Inferior parietal cortex (tissue), 1 donor: ENCODE results near the gene RAB7A.
"Not testable (repeated sequence)": the region's sequence is repeated elsewhere in the genome, so short reads cannot be mapped to it uniquely, and the experiment has no call there.

Source experiments
- DNase-seq: peaks from one replicate; pipeline ENCODE4 v3.0.0-alpha.2; 2016; ENCODE audit errors: extremely low spot score

The RAB7A gene

GRCh38 chr3:128749561-128749960, 23.6 kb downstream of the RAB7A start:
- DNase-seq = not testable (repeated sequence)

DNA sequence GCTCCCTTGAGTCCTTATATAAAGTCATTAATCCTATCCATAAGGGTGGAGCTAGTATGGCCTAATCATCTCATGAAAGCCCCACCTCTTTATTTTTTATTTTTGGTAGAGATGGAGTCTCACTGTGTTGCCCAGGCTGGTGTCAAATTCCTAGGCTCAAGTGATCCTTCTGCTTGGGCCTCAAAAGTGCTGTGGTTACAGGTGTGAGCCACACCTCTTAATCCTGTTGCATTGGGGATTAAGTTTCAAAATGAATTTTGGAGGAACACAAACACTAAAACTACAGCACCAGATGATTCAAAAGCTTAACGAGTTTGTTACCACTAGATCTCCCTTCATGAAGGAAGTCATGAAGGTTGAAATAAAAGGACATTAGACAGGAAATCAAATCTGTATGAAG, 27.7 kb downstream of the RAB7A start:
- no peak for DNase-seq

- no peak for DNase-seq
Measured at GRCh38 chr3:128760042-128760441, 34.1 kb downstream of the RAB7A start.

DNA sequence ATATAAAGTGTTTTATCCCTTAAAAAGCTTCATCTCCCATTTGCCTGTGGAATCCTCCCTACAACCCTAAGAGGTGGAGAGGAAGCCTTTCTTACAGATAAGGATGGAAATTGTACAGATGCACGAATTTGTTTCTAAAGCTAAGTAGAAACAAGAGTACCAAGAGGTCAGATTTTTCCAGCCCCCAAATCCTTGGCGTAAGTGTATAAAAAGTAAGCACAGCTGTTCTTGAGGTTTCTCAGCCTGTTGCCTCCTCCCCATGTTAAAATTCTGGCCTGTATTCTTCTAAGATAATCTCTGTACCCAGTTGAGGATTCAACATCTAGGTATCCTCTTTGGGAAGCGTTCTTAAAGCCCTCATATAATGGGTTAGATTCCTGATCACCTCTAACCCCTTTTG, 34.9 kb downstream of the RAB7A start:
- DNase-seq = no peak

DNA sequence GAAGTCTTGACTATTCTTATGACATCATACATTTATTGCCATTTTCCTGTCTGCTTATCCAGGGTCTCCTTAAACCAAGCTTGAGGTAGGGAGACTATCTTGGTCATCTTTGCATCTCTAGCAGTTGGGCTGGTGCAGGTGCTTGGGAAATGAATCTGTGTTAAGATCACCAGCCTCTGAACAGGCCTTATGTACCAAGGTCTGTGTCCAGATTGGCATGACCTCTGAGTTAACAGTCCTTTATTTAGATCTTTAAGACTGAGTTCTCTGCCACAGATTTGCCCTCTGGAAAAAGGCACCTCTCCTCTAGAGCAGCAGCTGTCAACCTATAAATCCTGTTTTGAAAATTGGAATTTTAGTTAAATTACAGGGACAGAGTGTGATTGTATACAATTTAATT, 35.4 kb downstream of the RAB7A start:
- no peak for DNase-seq

DNA sequence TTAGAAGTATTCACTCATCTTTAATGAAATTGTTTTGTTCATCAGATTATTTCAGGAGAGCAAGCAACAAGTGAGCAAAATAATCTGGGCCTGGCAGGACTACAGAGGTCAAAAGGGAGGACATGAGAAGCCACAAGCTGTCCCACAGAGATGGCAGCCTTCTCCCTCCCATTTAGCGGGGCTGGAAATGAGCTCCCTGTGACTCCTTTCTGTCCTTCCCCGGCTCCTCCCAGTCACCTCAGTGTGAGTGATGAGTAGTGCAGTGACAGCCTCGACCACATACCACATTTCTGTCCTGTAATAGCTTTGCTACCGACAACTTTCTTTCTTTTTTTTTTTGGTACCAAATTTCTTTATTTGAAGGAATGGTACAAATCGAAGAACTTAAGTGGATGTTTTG, 38.0 kb downstream of the RAB7A start:
- DNase-seq = no peak

GRCh38 chr3:128764863-128765262, 38.9 kb downstream of the RAB7A start:
- no peak for DNase-seq

DNA sequence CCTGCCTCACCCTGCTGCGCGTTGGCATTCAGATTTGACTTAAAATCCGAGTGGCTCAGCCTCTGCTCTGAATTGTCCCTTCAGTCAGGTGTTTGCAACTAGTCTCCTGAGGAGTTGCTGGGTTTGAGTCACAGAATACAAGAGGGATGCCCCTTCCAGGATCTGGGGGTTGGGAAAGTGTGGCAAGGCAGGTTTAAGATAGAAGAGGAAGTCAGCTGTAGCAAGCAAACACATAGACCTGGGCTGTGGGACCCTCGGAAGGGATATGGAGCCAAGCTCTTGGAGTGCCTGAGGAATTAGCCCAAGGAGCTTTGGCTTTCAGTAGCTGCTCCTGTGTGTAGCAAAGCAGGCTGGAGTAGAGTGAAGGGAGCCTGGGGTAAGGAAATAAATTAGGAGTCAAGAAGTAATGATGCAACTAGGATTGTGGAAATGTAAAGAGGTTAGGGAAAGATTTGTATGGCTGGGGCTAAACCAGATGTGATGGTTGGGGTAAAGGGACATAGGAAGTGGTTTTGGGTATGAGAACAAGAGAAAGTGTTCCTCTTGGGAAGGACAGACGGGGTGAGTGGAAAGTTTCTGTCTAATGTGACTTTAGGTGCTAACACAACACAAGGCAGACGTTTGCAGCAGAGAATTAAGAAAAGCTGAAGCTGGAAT, 41.2 kb downstream of the RAB7A start:
- no peak for DNase-seq

DNA sequence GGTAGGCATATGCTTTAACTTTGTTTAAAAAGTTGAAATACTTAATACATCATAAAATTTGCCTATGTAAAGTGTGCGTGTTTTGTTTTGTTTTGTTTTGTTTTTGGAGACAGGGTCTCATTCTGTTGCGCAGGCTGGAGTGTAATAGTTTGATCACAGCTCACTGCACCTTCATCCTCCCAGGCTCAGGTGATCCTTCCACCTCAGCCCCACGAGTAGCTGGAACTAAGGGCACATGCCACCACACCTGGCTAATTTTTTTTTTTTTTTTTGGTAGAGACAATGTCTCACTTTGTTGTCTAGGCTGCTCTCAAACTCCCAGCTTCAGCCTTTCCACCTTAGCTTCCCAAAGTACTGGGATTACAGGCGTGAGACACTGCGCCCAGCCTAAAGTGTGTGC, 42.5 kb downstream of the RAB7A start:
- DNase-seq = no peak

- DNase-seq = no peak
Measured at GRCh38 chr3:128770387-128770786, 44.4 kb downstream of the RAB7A start.

DNA sequence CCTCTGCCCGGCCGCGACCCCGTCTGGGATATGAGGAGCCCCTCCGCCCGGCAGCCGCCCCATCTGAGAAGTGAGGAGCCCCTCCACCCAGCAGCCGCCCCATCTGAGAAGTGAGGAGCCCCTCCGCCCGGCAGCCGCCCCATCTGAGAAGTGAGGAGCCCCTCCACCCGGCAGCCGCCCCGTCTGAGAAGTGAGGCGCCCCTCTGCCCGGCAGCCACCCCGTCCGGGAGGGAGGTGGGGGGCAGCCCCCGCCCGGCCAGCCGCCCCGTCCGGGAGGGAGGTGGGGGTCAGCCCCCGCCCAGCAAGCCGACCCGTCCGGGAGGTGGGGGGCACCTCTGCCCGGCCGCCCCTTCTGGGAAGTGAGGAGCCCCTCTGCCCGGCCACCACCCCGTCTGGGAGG, 47.2 kb downstream of the RAB7A start:
- DNase-seq = not testable (repeated sequence)

DNA sequence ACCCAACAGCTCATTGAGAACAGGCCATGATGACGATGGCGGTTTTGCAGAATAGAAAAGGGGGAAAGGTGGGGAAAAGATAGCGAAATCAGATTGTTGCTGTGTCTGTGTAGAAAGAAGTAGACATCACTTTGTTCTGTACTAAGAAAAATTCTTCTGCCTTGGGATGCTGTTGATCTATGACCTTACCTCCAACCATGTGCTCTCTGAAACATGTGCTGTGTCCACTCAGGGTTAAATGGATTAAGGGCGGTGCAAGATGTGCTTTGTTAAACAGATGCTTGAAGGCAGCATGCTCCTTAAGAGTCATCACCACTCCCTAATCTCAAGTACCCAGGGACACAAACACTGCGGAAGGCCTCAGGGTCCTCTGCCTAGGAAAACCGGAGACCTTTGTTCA, 47.6 kb downstream of the RAB7A start:
- DNase-seq = not testable (repeated sequence)

GRCh38 chr3:128775241-128775640, 49.3 kb downstream of the RAB7A start:
- DNase-seq = no peak

DNA sequence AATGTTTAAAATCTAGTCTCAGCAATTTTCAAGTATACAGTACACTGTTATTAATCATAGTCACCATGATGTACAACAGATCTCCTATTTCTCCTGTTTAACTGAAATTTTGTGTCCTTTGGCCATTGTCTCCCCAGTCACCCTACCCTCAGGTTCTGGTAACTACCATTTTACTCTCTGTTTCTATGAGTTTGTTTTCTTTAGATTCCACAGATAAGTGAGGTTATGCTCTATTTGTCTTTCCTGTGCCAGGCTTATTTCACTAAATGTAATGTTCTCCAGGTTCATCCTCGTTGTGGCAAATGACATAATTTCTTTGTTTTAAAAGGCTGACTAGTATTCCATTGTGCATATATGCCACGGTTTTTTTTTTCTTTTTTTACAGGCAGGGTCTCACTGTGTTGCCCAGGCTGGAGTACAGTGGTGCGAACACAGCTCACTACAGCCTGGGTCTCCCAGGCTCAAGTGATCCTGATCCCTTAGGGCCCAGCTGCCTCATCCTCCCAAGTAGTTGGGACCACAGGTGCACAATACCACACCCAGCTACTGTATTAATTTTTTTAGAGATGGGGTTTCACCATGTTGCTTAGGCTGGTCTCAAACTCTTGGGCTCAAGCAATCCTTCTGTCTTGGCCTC, 50.0 kb downstream of the RAB7A start:
- DNase-seq = no peak

DNA sequence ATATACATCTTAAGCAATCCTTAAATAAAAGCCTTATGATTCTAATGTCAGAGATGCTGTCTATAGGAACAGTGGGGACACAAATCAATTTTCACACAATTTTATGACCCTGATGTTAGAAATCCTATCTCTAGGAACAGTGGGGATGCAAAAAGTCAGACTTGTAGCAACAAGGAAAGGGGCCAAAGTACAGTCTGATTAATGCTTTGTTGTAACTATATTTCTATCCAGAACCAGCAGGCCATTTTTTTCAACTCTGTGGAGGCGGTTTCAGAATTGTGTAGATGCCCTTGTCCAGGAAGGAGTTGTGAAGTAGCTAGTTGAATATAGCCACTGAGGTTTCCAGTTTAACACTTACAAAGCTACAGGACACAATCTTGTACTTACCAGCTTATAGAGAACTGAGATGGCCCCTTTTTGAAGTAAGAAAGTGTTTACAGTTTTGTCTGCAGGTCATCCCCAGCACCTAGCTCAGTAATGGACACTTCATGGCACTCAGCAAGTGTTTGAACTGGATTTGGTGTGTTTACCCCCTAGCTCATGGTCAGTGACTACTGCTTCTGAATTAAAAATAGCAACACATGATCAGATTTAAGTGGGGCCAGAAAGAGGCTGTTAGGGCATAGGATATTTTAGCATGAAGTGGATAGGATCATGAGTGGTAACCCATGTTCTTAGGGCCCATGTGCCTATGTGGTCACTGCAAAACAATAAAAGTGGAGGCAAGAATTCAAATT, 54.3 kb downstream of the RAB7A start:
- no peak for DNase-seq

- no peak for DNase-seq
Measured at GRCh38 chr3:128781164-128781563, 55.2 kb downstream of the RAB7A start.

DNA sequence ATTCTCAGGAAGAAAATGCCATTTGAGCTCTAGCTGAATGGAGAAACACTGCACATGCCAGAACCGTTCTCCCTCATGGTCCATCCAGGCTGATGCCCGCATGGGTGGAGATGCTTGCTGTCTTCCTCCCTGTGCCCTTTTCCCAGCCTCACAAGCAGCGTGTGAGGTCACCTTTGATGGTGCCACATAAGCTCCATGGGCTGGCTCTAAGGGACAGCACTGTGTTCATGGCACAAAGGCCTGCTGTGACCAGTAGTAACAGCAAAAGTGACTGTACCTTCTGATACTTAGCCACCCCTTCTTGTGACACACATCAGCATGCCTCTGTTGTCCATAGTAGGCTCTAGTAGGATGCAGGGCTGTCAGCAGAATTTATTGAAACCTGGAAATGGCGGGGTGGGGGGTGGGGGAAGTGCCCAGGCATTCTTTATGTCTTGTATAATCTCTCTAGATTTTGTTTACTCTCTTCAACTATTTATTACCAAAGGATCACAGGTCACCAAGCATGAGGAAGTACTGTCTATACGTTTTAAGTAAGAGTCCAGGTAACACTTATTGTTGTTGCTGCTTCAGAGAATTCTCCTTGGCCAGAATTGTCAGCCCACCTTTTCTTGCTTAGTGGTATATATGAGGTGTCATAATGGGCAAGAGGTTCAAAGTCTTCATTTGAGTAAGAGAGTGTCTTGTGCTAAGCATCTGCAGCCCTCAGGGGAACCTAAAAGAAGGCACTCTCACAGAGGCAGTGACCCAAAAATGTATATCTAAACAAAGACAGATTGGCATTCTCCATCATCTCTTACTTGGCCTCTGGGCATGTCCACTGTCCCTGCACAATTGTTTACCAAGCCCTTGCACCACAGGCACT, 56.5 kb downstream of the RAB7A start:
- DNase-seq = no peak

DNA sequence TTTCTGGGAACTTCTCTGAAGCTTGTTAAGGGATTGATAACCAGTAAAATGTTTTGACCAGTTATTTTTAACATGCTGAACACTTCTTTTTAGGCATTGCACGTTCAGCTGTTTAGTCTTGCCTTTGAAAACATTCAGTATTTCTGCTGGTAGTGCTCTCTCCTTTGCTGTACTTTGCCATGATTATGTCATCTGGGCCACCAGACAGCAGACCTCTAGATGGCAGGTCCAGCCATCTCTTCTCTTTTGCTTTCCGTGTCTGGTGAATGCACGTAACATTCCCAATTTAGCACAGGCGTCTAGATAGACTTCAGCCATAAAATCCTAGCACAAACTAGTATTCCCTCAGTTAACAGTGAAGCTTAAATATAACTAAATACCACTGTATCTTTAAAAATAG, 57.8 kb downstream of the RAB7A start:
- no peak for DNase-seq

GRCh38 chr3:128784232-128784631, 58.2 kb downstream of the RAB7A start:
- no peak for DNase-seq

DNA sequence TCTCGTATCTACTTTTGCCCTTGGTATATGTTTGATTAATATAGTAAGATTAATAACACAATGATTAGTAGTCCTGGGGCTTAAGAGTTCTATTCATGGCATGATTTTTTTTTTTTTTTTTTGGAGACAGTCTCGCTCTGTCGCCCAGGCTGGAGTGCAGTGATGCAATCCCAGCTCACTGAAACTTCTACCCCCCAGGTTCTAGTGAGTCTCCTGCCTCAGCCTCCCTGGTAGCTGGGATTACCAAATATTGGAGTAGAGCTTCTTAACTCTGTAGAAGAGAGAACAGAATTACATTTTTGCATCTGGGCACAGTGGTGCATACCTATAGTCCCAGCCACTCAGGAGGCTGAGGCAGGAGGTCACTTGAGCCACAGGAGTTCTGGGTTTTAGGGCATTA, 58.9 kb downstream of the RAB7A start:
- no peak for DNase-seq

DNA sequence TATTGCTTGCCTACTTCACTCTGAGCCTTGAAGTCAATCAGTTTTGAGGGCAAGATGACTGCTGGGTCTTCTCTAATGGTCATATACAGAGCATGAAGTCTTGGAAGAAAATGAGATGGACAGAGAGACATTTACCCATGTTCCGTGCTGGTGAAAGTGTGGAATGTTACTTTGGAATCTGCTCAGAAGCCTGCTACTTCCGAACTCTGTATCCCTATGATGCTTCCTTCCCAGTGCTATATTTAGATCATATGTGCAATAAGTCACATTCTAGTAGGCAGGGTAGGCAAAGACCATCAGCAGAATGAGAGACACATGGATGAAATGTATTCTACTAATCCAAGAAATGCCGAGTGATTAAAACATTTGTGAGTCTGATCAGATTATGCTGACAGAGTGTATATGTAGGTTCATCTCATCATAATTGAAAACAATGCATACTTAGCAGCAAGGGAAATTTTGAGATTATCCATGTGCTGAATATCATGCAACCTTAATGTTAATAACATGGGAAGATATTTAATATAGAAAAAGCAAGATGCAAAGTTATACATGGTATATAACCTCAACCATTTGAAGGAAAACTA, 60.5 kb downstream of the RAB7A start:
- DNase-seq = no peak
